Peyer's patch (tissue), 4 donors: ENCODE measurements around the gene ENTPD6.

Experiments used
- CTCF ChIP-seq, 6 experiments: fragments of 450-650 bp in 4 of 6; fragments of 200-600 bp in 2 of 6; sonication (generic) in 1 of 6; IDR thresholded peaks; one replicate each; pipeline ENCODE4 v1.5.1; 2017 to 2019; ENCODE audit warnings: antibody characterized with exemption in 6 of 6, mild to moderate bottlenecking in 3 of 6, moderate library complexity in 1 of 6
- POLR2A ChIP-seq, 2 donors: fragments of 450-650 bp; IDR thresholded peaks; one replicate each; pipeline ENCODE4 v1.5.1; 2017; ENCODE audit warnings: antibody characterized with exemption in 2 of 2, mild to moderate bottlenecking in 2 of 2, moderate library complexity in 2 of 2

DNA sequence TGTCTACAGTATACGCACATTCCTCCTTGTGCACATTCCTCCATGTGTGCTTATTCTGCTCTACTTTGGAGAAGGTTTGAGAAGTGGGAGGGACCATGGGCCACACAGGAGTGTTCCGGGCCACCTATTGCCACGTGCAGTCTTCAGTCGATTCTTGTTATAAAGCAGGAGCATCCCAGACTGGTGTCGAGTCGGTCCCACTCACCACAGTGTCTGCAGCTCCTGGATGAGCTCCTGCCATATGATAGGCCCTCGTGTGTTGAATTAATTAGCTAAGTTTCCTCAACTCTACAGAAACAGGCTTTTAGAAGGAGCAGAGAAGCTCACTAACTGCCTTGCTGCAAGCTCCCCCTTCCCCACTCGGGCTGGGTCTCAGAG lies 22.6 kb downstream of the ENTPD6 start:
- TF ChIP-seq CTCF (IDR thresholded peaks at IDR 0.05), result no peak
- no peak for TF ChIP-seq POLR2A (IDR thresholded peaks at IDR 0.05)
